ENCODE results near the gene ANAPC1.
"Not testable (repeated sequence)": the region's sequence is repeated elsewhere in the genome, so short reads cannot be mapped to it uniquely, and the experiment has no call there.

Gene ANAPC1

GRCh38 chr2:111911295-111911977 lies 27.4 kb upstream of the ANAPC1 start:
- H3K9me3 ChIP-seq (ENCODE audit: control insufficient read depth, insufficient read depth, low read length); H3K36me3 ChIP-seq (ENCODE audit: insufficient read depth, low read length); H3K9ac ChIP-seq (ENCODE audit: low read depth, low read length): not testable (repeated sequence)
- H3K4me1 ChIP-seq (ENCODE audit: insufficient read depth, low read length), result peaks cover 15% of the 10 kb centered on the region

- H3K9ac ChIP-seq (ENCODE audit: low read depth, low read length), result no peak overlapping the region
- no peaks in the 10 kb centered on the region for H3K36me3 ChIP-seq (ENCODE audit: insufficient read depth, low read length)
- no peaks in the 10 kb centered on the region for H3K9me3 ChIP-seq (ENCODE audit: control insufficient read depth, insufficient read depth, low read length)
- H3K4me1 ChIP-seq (ENCODE audit: insufficient read depth, low read length), result peaks cover 22% of the 10 kb centered on the region
Measured at GRCh38 chr2:111910609-111911277, 26.8 kb upstream of the ANAPC1 start.

- not testable (repeated sequence) for H3K36me3 ChIP-seq (ENCODE audit: insufficient read depth, low read length); H3K9me3 ChIP-seq (ENCODE audit: control insufficient read depth, insufficient read depth, low read length); H3K9ac ChIP-seq (ENCODE audit: low read depth, low read length)
- peaks cover 26% of the 10 kb centered on the region for H3K4me1 ChIP-seq (ENCODE audit: insufficient read depth, low read length)
Measured at GRCh38 chr2:111909997-111910396, 26.0 kb upstream of the ANAPC1 start.

- peaks cover 30% of the 10 kb centered on the region for H3K4me1 ChIP-seq (ENCODE audit: insufficient read depth, low read length)
- no peaks in the 10 kb centered on the region for H3K36me3 ChIP-seq (ENCODE audit: insufficient read depth, low read length)
- no peaks in the 10 kb centered on the region for H3K9me3 ChIP-seq (ENCODE audit: control insufficient read depth, insufficient read depth, low read length)
- no peak overlapping the region for H3K9ac ChIP-seq (ENCODE audit: low read depth, low read length)
Measured at GRCh38 chr2:111909079-111909478, 25.1 kb upstream of the ANAPC1 start.

- no peaks in the 10 kb centered on the region for H3K36me3 ChIP-seq (ENCODE audit: insufficient read depth, low read length)
- no peak overlapping the region for H3K9ac ChIP-seq (ENCODE audit: low read depth, low read length)
- peaks cover 33% of the 10 kb centered on the region for H3K4me1 ChIP-seq (ENCODE audit: insufficient read depth, low read length)
- H3K9me3 ChIP-seq (ENCODE audit: control insufficient read depth, insufficient read depth, low read length), result no peaks in the 10 kb centered on the region
Measured at GRCh38 chr2:111908578-111908977, 24.6 kb upstream of the ANAPC1 start.

- Histone ChIP-seq H3K4me1 (ENCODE audit: insufficient read depth, low read length) (peaks cover 40% of the 10 kb centered on the region), H3K9me3 (ENCODE audit: control insufficient read depth, insufficient read depth, low read length) (no peaks in the 10 kb centered on the region), H3K36me3 (ENCODE audit: insufficient read depth, low read length) (no peaks in the 10 kb centered on the region), H3K9ac (ENCODE audit: low read depth, low read length) (no peak overlapping the region)
Measured at GRCh38 chr2:111905990-111906735, 22.2 kb upstream of the ANAPC1 start.

- H3K4me1 ChIP-seq (ENCODE audit: insufficient read depth, low read length), result peaks cover 35% of the 10 kb centered on the region
- not testable (repeated sequence) for H3K9me3 ChIP-seq (ENCODE audit: control insufficient read depth, insufficient read depth, low read length); H3K9ac ChIP-seq (ENCODE audit: low read depth, low read length); H3K36me3 ChIP-seq (ENCODE audit: insufficient read depth, low read length)
Measured at GRCh38 chr2:111905475-111905869, 21.5 kb upstream of the ANAPC1 start.

- H3K36me3 ChIP-seq (ENCODE audit: insufficient read depth, low read length), result no peaks in the 10 kb centered on the region
- no peak overlapping the region for H3K9ac ChIP-seq (ENCODE audit: low read depth, low read length)
- no peaks in the 10 kb centered on the region for H3K9me3 ChIP-seq (ENCODE audit: control insufficient read depth, insufficient read depth, low read length)
- H3K4me1 ChIP-seq (ENCODE audit: insufficient read depth, low read length), result peaks cover 35% of the 10 kb centered on the region
Measured at GRCh38 chr2:111904726-111905474, 20.9 kb upstream of the ANAPC1 start.

GRCh38 chr2:111903930-111904439 lies 20.0 kb upstream of the ANAPC1 start:
- H3K4me1 ChIP-seq (ENCODE audit: insufficient read depth, low read length), result peaks cover 35% of the 10 kb centered on the region
- no peak overlapping the region for H3K9ac ChIP-seq (ENCODE audit: low read depth, low read length)

GRCh38 chr2:111903516-111903915 lies 19.5 kb upstream of the ANAPC1 start:
- no peak overlapping the region for H3K9ac ChIP-seq (ENCODE audit: low read depth, low read length)
- H3K36me3 ChIP-seq (ENCODE audit: insufficient read depth, low read length), result no peaks in the 10 kb centered on the region
- H3K4me1 ChIP-seq (ENCODE audit: insufficient read depth, low read length), result peaks cover 33% of the 10 kb centered on the region
- H3K9me3 ChIP-seq (ENCODE audit: control insufficient read depth, insufficient read depth, low read length), result no peaks in the 10 kb centered on the region

More at GRCh38 chr2:111903930-111904439, 20.0 kb upstream of the ANAPC1 start:
- no peaks in the 10 kb centered on the region for H3K36me3 ChIP-seq (ENCODE audit: insufficient read depth, low read length)
- no peaks in the 10 kb centered on the region for H3K9me3 ChIP-seq (ENCODE audit: control insufficient read depth, insufficient read depth, low read length)

- Histone ChIP-seq H3K9ac (ENCODE audit: low read depth, low read length) (no peak overlapping the region), H3K36me3 (ENCODE audit: insufficient read depth, low read length) (no peaks in the 10 kb centered on the region), H3K4me1 (ENCODE audit: insufficient read depth, low read length) (peaks cover 23% of the 10 kb centered on the region), H3K9me3 (ENCODE audit: control insufficient read depth, insufficient read depth, low read length) (no peaks in the 10 kb centered on the region)
Measured at GRCh38 chr2:111900859-111901258, 16.9 kb upstream of the ANAPC1 start.

- Histone ChIP-seq H3K9ac (ENCODE audit: low read depth, low read length) (peak overlapping the region; percentile 87), H3K4me1 (ENCODE audit: insufficient read depth, low read length) (peaks cover 14% of the 10 kb centered on the region), H3K9me3 (ENCODE audit: control insufficient read depth, insufficient read depth, low read length) (no peaks in the 10 kb centered on the region), H3K36me3 (ENCODE audit: insufficient read depth, low read length) (no peaks in the 10 kb centered on the region)
Measured at GRCh38 chr2:111898703-111899514, 14.9 kb upstream of the ANAPC1 start.

- no peaks in the 10 kb centered on the region for H3K9me3 ChIP-seq (ENCODE audit: control insufficient read depth, insufficient read depth, low read length)
- H3K4me1 ChIP-seq (ENCODE audit: insufficient read depth, low read length), result peaks cover 7% of the 10 kb centered on the region
- H3K9ac ChIP-seq (ENCODE audit: low read depth, low read length), result peak within 1 kb of the TSS; percentile 90
- H3K36me3 ChIP-seq (ENCODE audit: insufficient read depth, low read length), result no peaks in the 10 kb centered on the region
Measured at GRCh38 chr2:111897924-111898702, 14.1 kb upstream of the ANAPC1 start, which contains the start of gene MERTK. Gene MERTK, plus strand, starts transcription at chr2:111898607. Its CDS starts 129 bp downstream, at chr2:111898736.

Data from ES-I3 (cell line).